Panc1 (cell line): ENCODE data around the gene UNC45B. TPM values are rescaled to one million over a fixed set of nuclear protein-coding genes. Genes with fewer than 3 reads are reported as not detected.

Source experiments
- ATAC-seq: fragments of 200-7000 bp; cut with Tn5 transposase; 2 replicates; pipeline ENCODE4 v1.9.1; 2020; ENCODE audit warnings: mild to moderate bottlenecking, moderate library complexity
- BruUV-seq: library from RNA; stranded (reverse); fragments of 400-500 nt; replicated peaks from 2 replicates; lab custom pipeline; 2021; lab: Mats Ljungman, UMichigan
- CTCF ChIA-PET: fragments of 300-600 bp; sonication (Branson Sonifier 250); formaldehyde crosslinking; loops from one replicate; lab custom pipeline; 2022; ENCODE audit warnings: antibody characterized with exemption; lab: Charles Lee
- POLR2A ChIA-PET: fragments of 300-600 bp; sonication (Branson Sonifier 250); formaldehyde crosslinking; loops from one replicate; lab custom pipeline; 2022; ENCODE audit warnings: antibody characterized with exemption; lab: Charles Lee
- DNase-seq: peaks from one replicate; pipeline ENCODE4 v3.0.0-alpha.2; 2010; ENCODE audit warnings: low read depth, low spot score
- H3K27ac ChIP-seq: 2 replicates; pipeline ENCODE4 v1.5.1; 2011; ENCODE audit warnings: mild to moderate bottlenecking, low read length, inconsistent platforms
- H3K27me3 ChIP-seq: fragments of 200-500 bp; sonication (Bioruptor generic); 2 replicates; pipeline ENCODE4 v1.6.0; 2014; ENCODE audit warnings: low read length, inconsistent platforms; ENCODE audit not compliant: control insufficient read depth, insufficient read depth
- H3K36me3 ChIP-seq: fragments of 200-500 bp; sonication (Bioruptor generic); 2 replicates; pipeline ENCODE4 v1.5.1; 2014; ENCODE audit warnings: inconsistent platforms, mild to moderate bottlenecking, low read length, moderate library complexity; ENCODE audit not compliant: control insufficient read depth, insufficient read depth
- H3K4me1 ChIP-seq: 2 replicates; pipeline ENCODE4 v1.5.1; 2011; ENCODE audit warnings: inconsistent platforms, mild to moderate bottlenecking, low read length, moderate library complexity; ENCODE audit not compliant: control insufficient read depth, insufficient read depth
- H3K4me3 ChIP-seq, 2 experiments: 2 replicates each; pipeline ENCODE4 v1.5.1; 2011 to 2012; ENCODE audit warnings: low read depth in 2 of 2, low read length in 2 of 2, mild to moderate bottlenecking in 2 of 2, inconsistent platforms in 1 of 2, moderate library complexity in 1 of 2
- H3K9me3 ChIP-seq: fragments of 200-500 bp; sonication (Bioruptor generic); 2 replicates; pipeline ENCODE4 v1.5.1; 2014; ENCODE audit warnings: low read depth, mild to moderate bottlenecking, inconsistent platforms, low read length, moderate library complexity; ENCODE audit not compliant: control insufficient read depth, insufficient read depth
- POLR2AphosphoS5 ChIP-seq: IDR thresholded peaks from 2 replicates; pipeline ENCODE4 v1.6.1; 2012; ENCODE audit warnings: mild to moderate bottlenecking, low read depth, low read length, moderate library complexity
- SIN3A ChIP-seq: IDR thresholded peaks from 2 replicates; pipeline ENCODE4 v1.6.1; 2012; ENCODE audit warnings: low read depth, mild to moderate bottlenecking, low read length, moderate library complexity, borderline replicate concordance; ENCODE audit not compliant: insufficient read depth
- TCF7L2 ChIP-seq: IDR thresholded peaks from 2 replicates; pipeline ENCODE4 v1.6.1; 2011; ENCODE audit warnings: mild to moderate bottlenecking, low read depth, low read length, inconsistent platforms
- in situ Hi-C: cut with HindIII; loops from 2 replicates; pipeline ENCODE4 v1.10.0; 2016; ENCODE audit warnings: low sequenced_read_pairs, low pct_unique_long_range_greater_than_20kb
- intact Hi-C: fragments of 100-400 bp; cut with micrococcal nuclease; formaldehyde crosslinking; loops from one replicate; pipeline ENCODE4 v1.10.0; 2022; ENCODE audit not compliant: unreplicated experiment
- total RNA-seq: library from RNA; stranded (reverse); gene quantifications from one replicate; pipeline ENCODE4 v1.2.1, GENCODE V29; 2021; ENCODE audit not compliant: unreplicated experiment
- TF ChIP-seq, protein P1 (sequence below): fragments of 450-650 bp; IDR thresholded peaks from 2 replicates; pipeline ENCODE4 v1.5.1; 2017; ENCODE audit warnings: mild to moderate bottlenecking
- TF ChIP-seq, protein P2 (sequence below), 2 experiments: IDR thresholded peaks; 2 replicates each; pipeline ENCODE4 v1.6.1; 2011 to 2012; ENCODE audit warnings: low read depth in 2 of 2, control low read depth in 1 of 2, low read length in 1 of 2, mild to moderate bottlenecking in 1 of 2, moderate library complexity in 1 of 2; ENCODE audit not compliant: insufficient read depth in 1 of 2

Gene UNC45B
- total RNA-seq, 1 experiment from 2014 or later: not detected

DNA sequence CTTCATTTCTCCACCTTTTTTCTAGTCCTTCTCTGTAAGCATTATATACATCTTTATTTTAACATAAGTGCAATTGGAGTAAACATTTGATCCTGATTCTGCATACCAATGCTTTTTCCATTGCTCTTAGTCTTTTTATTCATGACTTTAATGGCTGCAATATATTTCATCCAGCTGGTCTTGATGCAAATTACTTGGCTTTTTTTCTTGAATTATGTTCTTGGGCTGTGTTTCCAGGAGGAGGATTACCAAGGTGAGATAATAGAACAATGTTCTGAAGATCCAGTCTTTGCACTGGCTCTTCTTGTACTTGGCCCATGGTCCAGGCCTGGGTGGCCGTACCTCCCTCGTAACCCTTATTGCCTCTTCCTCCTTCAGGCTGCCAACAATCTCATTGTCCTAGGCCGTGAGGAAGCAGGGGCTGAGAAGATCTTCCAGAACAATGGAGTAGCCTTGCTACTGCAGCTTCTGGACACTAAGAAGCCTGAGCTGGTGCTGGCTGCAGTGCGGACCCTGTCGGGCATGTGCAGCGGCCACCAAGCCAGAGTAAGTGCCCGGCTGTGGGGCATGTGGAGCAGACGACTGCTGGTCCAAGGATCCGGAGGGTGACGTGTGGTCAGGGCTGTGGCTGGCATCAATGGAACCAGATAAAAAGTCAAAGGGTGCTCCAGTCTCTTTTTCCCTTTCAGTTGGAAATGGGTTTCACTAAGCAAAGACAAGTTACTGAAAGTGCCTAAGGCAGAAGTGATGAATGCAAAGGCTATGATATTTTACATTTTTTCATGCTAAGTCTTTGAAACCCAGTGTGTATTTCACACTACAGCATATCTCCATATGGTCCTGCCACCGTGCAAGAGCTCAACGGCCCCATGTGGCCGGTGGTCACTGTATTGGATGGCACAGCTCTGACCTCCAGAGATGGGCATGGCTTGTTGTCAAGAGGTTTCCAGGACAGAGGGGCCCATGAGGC is 6.9 kb downstream of the UNC45B start:
- BruUV-seq: no TSS peak
- H3K4me1 ChIP-seq: no peaks in the 10 kb centered on the region
- ChIA-PET CTCF (no interaction called here), POLR2A (no interaction called here)
- H3K36me3 ChIP-seq: no peaks in the 10 kb centered on the region
- ATAC-seq (no peak), DNase-seq (no peak)
- H3K27me3 ChIP-seq: peaks cover 8% of the 10 kb centered on the region; the same call in 1 of the 2 replicates
- in situ Hi-C loops: no loop called here
- intact Hi-C loops: loop anchor here (10.0 kb wide), 1 partner anchor 60 kb away; no protein-coding TSS in a partner anchor
- no peaks in the 10 kb centered on the region for H3K9me3 ChIP-seq
- TF ChIP-seq, protein P1, sequence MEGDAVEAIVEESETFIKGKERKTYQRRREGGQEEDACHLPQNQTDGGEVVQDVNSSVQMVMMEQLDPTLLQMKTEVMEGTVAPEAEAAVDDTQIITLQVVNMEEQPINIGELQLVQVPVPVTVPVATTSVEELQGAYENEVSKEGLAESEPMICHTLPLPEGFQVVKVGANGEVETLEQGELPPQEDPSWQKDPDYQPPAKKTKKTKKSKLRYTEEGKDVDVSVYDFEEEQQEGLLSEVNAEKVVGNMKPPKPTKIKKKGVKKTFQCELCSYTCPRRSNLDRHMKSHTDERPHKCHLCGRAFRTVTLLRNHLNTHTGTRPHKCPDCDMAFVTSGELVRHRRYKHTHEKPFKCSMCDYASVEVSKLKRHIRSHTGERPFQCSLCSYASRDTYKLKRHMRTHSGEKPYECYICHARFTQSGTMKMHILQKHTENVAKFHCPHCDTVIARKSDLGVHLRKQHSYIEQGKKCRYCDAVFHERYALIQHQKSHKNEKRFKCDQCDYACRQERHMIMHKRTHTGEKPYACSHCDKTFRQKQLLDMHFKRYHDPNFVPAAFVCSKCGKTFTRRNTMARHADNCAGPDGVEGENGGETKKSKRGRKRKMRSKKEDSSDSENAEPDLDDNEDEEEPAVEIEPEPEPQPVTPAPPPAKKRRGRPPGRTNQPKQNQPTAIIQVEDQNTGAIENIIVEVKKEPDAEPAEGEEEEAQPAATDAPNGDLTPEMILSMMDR: no peak
- TF ChIP-seq TCF7L2 (no peak), POLR2AphosphoS5 (no peak), SIN3A (no peak)
- TF ChIP-seq, protein P2, sequence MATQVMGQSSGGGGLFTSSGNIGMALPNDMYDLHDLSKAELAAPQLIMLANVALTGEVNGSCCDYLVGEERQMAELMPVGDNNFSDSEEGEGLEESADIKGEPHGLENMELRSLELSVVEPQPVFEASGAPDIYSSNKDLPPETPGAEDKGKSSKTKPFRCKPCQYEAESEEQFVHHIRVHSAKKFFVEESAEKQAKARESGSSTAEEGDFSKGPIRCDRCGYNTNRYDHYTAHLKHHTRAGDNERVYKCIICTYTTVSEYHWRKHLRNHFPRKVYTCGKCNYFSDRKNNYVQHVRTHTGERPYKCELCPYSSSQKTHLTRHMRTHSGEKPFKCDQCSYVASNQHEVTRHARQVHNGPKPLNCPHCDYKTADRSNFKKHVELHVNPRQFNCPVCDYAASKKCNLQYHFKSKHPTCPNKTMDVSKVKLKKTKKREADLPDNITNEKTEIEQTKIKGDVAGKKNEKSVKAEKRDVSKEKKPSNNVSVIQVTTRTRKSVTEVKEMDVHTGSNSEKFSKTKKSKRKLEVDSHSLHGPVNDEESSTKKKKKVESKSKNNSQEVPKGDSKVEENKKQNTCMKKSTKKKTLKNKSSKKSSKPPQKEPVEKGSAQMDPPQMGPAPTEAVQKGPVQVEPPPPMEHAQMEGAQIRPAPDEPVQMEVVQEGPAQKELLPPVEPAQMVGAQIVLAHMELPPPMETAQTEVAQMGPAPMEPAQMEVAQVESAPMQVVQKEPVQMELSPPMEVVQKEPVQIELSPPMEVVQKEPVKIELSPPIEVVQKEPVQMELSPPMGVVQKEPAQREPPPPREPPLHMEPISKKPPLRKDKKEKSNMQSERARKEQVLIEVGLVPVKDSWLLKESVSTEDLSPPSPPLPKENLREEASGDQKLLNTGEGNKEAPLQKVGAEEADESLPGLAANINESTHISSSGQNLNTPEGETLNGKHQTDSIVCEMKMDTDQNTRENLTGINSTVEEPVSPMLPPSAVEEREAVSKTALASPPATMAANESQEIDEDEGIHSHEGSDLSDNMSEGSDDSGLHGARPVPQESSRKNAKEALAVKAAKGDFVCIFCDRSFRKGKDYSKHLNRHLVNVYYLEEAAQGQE (IDR thresholded peaks at IDR 0.05; ENCODE audit: insufficient read depth in 1 of 2, low read depth in 2 of 2, low read length in 1 of 2): no peak
- no peak overlapping the region for H3K4me3 ChIP-seq
- H3K27ac ChIP-seq: no peak overlapping the region

DNA sequence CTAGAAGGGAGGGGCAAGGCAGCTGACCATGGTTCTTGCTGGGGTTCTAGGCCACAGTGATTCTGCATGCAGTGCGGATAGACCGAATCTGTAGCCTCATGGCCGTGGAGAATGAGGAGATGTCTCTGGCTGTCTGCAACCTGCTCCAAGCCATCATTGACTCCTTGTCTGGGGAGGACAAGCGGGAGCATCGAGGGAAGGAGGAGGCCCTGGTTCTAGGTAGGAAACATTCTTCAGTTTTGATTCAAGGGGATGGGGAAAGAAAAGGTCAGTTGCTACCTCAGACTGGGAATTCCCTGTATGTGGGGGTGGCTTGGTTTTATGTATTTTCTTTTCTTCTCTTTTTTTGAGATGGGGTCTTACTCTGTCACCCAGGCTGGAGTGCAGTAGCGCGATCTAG is 7.6 kb downstream of the UNC45B start:
- Histone ChIP-seq H3K27me3 (peaks cover 10% of the 10 kb centered on the region; the same call in 1 of the 2 replicates), H3K36me3 (no peaks in the 10 kb centered on the region), H3K27ac (no peak overlapping the region), H3K4me1 (no peaks in the 10 kb centered on the region), H3K4me3 (no peak overlapping the region), H3K9me3 (no peaks in the 10 kb centered on the region)
- POLR2A ChIA-PET: no interaction called here
- BruUV-seq: no TSS peak
- CTCF ChIA-PET: no interaction called here
- intact Hi-C loops (loop anchor here (10.0 kb wide), 1 partner anchor 60 kb away; no protein-coding TSS in a partner anchor), in situ Hi-C loops (no loop called here)
- no peak for DNase-seq
- TF ChIP-seq TCF7L2: no peak
- no peak for TF ChIP-seq SIN3A
- TF ChIP-seq, protein P2 (IDR thresholded peaks at IDR 0.05; ENCODE audit: insufficient read depth in 1 of 2, low read depth in 2 of 2, low read length in 1 of 2): no peak
- TF ChIP-seq POLR2AphosphoS5: no peak
- TF ChIP-seq, protein P1: no peak
- no peak for ATAC-seq
